GM20431 (cell line): ENCODE data around the gene ATAD3B.
"Not testable (repeated sequence)": the region's sequence is repeated elsewhere in the genome, so short reads cannot be mapped to it uniquely, and the experiment has no call there.

Experiments used
- in situ Hi-C: fragments of 300-500 bp; cut with MseI, MboI; formaldehyde crosslinking; loops from one replicate; pipeline ENCODE4 v1.15.0; 2020; ENCODE audit warnings: low sequenced_read_pairs; ENCODE audit not compliant: unreplicated experiment

The ATAD3B gene

DNA sequence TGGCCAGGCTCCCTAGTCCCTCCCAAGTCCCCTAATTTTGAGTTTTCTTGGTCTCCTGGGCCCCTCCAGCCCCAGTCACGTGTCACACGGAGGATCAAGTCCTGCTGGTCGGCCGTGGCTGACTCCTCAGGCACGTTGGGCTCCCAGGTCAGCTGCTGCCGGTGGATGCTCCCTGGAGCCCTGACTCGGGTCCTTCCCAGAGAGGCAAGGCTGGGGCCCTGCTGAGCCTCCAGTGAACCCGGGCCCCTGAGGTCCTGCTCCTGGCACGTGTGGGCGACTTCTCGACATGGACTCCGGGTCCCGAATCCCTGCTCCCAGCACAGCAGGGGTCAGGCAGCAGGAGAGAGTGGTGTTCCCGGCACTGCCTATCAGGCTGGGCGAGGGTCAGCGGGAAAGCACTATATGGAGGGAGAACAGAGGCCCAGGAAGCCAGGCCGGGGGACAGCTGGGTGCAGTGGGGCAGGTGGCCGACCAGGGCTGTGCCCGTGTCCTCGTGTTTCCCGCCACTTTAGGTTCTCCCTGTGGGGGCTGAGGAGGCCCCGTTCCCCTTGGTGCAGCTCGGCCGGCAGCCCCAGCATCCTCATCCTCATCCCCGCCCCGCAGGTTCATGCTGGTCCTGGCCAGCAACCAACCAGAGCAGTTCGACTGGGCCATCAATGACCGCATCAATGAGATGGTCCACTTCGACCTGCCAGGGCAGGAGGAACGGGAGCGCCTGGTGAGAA is 55.7 kb downstream of the ATAD3B start:
- in situ Hi-C loops, result no loop called here

DNA sequence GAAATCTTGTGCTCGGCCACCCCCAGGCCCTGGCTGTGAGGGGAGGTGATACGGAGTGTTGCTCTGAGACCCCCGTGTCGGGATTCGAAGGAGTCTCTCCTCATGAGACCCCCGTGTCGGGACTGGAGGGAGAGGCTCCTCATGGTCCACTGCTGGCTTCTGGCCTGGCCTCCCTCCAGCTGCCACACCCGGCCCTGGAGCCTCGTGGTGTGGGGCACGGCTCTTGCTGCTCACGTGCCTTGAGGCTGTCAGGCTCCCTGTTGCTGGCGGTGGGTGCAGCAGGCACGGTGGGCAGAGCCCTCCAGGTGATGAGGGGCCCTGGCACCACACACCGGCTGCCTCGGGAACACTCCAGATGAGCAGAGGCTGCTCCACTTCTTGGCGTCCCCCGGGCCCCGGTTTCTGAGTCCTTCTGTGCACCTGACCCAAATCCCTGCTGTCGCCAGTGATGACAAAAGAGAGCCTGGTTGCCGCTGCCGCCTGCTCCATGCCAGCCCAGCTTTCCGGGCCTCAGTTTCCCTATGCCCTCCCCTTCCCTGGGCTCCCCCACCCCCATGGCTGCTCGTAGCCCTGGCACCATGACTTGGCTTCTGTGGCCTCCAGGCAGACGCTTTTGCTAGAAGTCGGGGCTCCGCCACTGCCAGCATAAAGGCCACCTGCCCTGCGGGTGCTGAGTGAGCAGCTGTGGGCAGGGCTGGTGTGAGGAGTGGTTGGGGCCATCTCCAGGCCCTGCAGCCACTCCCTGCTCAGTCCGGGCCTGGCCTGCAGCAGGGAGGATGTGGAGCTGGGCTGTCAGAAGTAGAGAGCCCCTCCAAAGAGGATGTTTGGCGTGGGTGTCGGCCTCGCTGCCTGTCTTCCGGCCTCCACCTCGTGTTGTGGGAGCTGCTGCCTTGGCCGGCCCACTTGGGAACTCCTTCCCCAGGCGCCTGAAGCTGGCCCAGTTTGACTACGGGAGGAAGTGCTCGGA is 57.0 kb downstream of the ATAD3B start:
- in situ Hi-C loops, result no loop called here

DNA sequence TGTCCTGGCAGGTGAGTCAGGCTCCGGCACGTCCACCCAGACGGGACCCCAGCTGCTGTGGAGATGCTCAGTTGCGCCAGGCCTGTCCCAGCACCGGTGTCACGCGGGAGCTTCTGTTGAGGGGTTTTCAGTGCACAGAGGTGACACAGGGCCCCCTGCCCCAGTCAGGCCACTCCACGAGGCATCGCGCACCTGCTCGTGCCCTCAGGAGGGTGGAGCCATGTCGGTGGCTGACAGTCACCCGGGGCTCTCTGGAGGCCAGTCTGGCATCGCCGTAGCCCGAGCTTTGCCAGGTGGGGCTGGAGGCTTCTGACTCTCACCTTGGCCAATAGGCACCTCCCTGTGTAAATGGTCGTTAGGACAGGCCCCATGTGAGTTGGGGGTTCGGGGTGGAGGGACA is 57.8 kb downstream of the ATAD3B start:
- in situ Hi-C loops, result no loop called here

DNA sequence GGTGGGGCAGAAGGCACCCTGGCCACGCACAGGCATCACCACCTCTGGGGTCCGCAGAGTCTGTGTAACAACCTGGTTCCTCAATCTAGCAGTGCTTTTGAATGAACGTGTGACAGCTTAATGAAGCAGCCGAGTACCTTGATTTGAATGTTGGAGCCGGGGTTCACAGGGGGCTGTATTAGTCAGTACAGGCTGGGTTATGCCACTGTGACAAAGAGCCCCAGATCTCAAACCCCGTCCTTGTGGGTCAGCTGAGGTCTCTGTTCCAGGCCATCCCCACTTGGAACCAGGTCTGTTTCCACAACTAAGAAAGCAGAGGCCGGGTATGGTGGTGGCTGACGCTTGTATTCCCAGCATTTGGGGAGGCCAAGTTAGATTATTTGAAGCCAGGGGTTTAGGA is 58.4 kb downstream of the ATAD3B start:
- in situ Hi-C loops, result no loop called here

DNA sequence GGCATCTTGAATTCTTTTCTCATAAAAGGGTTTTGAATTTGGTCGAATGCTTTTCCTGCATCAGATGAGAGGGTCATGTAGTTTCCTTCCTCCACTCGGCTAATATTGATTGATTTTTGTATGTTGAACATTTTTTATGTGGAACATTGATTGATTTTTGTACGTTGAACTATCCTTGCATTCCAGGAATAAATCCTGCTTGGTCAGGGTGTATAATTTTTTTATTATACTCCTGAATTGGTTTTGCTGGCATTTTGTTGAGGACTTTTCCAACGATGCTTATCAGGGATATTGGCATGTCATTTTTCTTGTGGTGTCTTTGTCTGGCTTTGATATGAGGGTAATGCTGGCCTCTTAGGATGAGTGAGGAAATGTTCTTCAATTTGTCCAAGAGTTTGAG is 60.4 kb downstream of the ATAD3B start:
- in situ Hi-C loops, result no loop called here

DNA sequence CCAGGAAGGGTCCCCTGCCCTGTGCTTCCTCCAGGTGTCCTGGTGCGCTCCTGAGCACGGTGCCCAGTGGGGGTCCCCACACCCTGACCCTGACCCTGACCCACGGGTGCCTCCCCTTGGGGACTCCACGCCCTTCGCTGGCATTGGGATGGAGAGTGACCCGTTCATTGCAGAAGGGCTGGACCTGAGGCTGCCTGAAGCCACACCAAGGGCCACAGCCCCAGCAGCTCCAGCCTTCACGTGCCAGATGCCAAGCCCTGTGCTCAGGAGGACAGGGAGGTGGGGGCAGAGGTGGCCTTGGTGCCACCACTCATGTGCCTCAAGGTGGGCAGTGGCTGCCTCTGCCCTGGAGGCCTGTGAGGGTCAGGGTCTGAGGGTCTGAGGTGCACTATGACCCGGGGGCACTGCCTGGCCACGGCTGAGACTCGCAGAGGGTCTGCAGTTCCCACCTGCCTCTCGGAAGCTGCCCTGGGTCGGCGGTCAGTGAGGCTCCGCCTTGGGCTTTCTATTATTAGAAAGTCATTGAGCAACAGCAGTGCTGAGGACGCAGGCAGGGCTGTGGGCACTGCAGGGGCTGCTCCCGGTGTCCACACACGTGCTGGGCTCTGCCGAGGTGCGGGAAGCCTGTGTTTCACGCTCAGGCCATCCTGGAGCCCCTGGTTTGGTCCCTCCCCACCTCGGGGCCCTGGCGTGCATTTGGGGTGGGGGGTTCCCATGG is 61.8 kb downstream of the ATAD3B start:
- in situ Hi-C loops, result not testable (repeated sequence)

DNA sequence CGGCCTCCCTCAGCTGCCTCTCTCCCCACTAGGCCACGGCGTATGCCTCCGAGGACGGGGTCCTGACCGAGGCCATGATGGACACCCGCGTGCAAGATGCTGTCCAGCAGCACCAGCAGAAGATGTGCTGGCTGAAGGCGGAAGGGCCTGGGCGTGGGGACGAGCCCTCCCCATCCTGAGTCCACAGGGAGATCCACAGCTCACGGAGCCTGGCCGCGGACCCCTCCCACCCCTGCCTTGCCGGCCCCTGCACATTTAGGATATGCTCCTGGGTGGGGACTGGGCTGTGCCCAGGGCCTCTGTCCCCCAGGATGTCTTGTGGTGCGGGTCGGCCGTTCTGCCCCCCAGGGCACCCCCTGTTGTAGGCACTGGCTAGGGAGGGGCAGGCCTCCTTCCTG is 62.3 kb downstream of the ATAD3B start:
- in situ Hi-C loops, result not testable (repeated sequence)

DNA sequence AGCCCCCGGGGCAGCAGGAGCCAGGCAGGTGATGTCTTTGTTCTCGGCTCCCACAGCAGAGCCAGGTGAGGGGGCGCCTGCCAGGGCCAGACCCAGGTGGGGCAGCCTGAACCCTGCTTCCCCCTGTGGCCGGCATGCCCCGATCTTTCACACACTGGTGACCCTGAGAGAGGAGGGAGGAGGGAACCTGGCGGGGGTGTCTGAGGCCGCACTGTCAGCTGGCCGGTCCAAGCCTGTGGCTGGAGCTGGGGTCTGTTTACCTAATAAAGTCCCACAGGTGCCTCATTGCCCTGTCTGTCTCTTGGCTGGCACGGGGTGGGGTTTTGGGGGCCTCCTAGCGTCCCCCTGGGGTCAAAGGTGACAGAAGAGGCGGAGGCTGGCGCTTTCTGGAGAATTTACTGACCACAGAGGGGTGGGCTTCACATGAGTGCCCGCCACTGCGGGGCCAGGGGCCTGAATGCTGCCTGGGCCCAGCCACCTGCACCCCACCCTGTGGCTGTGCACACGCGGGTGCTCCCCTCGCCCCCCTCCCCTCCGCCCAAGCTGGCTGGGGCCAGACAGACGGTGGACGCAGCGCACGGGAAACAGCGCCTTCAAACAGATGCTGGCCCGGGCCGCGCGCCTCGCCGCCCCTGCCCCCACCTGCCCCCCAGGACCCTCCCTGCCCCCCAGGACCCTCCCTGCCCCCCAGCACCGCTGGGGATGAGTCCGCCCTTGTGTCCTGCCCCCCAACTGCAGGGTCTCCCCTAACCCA is 63.0 kb downstream of the ATAD3B start:
- in situ Hi-C loops, result no loop called here

DNA sequence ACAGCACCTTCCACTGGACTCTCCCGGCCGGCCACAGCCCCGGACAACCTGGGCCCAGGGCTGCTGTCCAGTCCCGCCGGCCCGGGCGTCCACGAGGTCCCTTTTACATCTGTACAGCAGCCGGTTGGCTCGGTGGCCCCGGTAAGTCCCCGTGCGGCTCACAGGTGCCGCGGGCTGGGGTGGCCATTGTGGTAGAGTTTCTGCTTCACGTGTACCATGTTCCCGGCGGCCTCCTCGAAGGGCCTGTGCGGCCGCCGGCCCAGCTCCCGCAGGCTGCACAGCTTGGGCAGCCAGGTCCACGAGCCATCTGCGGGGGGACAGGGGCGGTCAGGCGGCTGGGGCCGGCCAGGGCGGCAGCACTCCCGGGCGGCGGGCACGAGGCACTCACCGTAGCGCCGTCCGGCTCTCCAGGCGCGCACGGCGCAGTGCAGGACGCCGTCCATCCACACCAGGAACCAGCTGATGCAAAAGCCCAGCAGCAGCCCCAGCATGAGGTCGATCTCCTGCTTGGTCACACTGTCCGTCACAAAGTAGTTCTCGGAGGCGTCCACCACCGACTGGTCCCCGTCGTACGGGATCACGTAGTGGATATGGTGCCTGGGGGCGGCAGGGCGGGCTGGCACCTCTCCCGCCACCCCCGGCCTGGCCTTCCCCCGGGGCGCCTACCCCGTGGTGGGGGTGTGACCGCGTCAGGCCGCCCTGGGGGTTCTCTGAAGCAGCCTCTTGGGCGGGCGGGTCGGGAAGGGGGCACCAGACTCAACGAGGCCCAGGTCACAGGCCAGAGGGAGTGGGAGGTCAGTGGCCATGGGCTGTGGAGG is 63.8 kb downstream of the ATAD3B start:
- in situ Hi-C loops, result no loop called here

DNA sequence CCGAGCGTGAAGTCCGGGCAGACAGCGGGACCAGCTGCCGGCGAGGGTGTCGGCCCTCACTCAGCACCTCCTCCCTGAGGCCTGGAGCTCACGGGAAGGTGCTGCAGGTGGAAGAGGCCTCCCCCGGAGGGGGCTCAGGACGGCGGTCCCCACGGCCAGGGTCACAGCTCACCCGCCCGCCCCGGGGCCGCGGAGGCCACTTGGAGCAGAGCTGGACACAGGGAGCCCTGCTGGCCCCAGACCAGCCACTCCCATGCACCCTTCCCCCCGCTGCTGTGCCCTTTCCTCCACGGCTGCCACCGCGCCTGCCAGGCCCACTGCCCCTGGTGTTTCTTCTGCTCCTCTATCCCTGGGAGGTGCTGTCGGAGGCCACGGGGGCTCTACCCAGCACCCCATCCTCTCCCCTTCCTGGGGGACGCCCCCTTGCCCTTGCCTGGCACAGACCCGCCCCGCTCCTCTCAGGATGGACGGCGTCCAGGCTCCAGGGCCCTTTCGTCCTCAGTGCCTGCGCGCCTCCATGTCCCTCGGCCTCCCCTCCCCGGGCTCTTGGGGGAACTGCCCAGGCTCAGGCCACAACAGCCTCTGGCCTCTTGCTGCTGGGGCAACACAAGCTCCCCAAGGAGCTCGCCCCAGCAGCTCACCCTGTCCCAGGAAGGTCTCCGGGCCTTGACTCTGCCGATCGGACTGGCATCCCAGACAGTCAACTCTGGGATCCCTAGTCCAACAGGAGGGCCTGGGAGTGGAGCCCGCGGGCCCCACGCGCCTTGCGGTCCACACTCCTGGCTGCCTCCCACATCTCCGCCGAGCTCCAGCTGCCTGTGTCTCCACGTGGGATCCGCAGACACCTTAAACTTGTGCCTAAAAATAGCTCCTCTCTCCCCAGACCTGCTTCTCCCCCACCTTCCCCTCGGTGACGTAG is 64.7 kb downstream of the ATAD3B start:
- in situ Hi-C loops, result no loop called here

DNA sequence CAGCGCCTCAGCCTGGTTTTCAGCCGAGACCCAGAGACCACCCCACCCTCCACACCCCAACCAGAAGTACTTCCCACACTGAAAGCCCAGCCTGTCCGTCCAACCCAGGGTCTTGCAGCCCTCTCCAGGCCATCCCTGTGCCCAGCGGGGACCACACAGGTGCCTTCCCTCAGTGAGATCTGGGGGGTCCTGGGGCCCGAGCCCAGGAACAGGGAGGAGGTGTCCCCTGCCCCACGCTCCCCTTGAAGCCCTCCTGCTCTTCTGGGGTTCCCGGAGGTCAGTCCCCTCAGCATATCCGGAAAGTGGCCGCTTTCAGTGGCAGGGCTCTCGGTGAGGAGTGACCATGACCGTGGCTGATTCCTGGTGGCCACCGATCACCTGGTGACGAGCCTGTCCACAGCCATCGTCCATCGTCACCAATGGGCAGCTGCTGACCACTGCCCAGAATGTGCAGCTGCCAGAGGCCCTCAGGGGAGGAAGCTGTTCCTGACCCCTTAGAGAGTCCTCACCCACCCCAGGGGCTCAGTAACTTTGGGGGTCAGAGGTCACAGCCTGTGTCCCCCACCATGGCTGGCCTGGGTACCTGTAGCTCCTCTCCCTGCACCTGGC is 65.5 kb downstream of the ATAD3B start:
- in situ Hi-C loops, result no loop called here

DNA sequence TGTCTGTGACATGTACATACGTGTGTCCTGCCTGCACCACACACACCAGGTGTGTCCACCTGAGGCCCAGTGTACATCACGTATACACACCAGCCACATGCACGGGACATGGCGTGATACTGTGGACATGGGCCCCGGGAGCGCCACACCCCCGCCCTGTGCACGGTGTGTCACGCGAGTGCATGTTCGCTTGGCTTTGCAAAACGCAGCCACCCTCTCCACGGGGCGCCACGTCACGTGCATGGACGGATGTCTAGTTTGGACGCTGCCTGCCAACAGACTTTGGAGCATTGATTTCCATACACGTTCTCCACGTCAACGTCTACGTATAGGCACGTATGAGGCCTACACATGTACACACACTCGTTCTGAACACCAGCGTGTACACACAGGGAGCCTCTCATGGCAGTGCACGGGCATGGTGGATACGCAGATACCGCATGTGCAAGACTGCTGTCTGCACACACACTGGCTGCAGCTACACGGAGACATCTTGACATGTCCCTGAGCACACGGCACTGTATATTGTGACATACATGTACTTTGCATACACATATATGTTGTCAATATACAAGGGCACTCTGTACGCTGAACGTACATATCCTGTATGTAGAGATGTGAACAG is 66.2 kb downstream of the ATAD3B start:
- in situ Hi-C loops, result no loop called here

DNA sequence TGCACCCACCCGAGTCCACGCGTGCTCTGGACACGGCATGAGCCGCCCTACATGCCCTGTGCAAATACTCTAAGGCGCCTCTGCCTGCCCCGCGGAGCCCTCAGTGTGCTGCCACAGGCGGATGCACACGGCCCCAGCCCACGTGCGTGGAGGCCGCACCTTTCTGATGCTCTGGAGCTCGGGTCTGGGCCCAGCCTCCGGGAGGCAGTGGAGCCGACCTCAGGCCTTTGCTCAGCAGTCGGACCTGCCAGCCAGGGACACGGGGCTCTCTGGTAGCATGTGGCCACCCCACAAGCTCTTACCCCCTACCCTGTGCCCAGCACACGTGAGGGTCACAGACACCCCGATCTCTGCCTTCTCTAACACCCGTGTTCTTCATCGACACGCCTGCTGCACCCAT is 66.8 kb downstream of the ATAD3B start:
- in situ Hi-C loops, result no loop called here

DNA sequence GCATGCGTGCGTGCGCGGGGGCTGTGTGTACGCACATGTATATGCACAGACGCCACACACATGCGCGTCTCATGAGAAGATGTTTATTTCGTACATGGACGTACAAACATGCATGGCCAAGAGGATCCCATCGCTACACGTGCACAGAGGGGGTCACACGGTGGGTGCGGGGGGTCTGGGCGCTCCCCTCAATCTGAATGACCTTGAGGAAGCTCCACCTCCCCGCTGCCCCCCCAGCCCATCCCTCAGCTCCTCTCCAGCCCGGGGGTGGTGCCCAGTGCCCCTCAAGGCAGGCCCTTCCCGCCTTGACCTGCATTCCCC is 67.4 kb downstream of the ATAD3B start:
- in situ Hi-C loops, result no loop called here

DNA sequence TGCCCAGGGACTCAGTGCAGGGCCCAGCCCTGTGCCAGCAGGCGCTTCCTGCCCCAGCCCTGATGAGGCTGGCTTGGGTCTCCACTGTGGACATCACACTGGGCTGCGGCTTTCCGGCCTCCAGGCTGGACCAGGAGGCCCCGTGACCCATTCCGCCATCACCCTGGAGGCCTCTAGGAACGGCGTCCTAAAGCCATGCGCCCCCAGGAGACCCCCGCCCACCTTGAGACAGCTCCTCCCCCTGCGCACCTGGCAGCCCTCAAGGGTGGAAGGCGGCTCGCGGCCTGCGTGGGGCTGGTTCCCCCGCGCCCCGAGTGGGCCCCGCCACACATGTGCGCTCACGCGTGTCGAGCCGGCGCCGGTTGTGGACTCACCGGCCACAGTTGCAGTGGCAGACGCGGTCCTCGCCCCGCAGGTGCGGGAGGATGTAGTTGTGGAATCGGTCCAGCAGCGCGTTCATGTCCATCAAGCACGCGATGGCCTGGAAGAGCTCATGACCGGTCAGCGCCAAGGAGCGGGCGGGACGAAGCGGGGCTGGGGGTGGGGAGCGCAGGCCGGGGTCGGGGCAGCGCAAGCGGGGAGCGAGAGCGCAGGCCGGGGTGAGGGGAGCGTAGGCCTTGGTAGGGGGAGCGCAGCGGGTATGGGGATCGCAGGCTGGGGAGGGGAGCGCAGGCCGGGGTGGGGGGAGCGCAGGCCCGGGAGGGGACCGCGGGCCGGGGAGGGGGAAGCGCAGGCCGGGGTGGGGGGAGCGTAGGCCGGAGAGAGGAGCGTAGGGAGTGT is 67.9 kb downstream of the ATAD3B start:
- in situ Hi-C loops, result no loop called here

DNA sequence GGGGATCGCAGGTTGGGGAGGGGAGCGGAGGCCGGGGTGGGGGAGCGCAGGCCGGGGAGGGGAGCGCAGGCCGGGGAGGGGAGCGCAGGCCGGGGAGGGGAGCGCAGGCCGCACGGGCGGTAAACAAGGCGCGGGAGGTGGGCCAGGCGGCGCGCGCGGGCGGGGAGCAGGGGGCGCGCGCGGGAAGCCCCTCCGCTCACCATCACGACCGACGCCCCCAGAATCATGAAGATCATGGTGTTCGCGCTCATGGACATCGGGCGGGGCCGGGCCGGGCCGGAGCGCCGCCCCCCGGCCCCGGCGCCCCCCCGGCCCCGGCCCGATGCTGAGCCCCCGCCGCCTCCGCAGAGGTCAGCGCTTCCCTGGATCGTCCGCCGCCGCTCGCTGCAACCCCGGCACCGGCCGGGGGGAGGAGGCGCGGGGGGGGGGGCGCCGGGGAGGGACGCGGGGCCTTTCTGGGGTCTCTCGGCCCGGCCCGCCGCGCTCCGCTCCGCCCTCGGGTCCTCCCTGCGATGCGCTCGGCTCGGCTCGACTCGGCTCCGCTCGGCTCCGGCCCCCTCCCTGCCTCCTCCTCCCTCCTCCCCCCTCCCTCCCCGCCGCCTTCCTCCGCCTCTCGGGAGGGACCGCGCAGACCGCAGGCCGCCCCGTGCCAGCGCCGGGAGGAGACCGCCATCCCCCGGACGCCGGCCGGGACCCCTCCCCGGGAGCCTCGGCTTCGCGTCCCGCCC is 68.7 kb downstream of the ATAD3B start, which contains the start of gene TMEM240:
Gene TMEM240 (minus strand): TSS at position 535 of the 728 bp plus-strand sequence. CDS start 278 bp downstream, at position 257.
- in situ Hi-C loops, result no loop called here
